ENCODE measurements around the gene KNL1.
A peak's percentile ranks its signal among the peaks of the same experiment; 100 is the strongest.
"Not testable (repeated sequence)": the region's sequence is repeated elsewhere in the genome, so short reads cannot be mapped to it uniquely, and the experiment has no call there.

KNL1 gene

GRCh38 chr15:40569129-40569953 lies 24.7 kb upstream of the KNL1 start, which contains the start of gene RPUSD2:
Gene RPUSD2 (plus strand): TSS chr15:40569299. CDS start chr15:40569338, 39 bp downstream.
- no peaks in the 10 kb centered on the region for H3K9me3 Mint-ChIP-seq
- H3K27me3 Mint-ChIP-seq = no peaks in the 10 kb centered on the region
- peaks cover 27% of the 10 kb centered on the region for H3K36me3 Mint-ChIP-seq (ENCODE audit: low read depth)
- peak within 1 kb of the TSS; percentile 95 for H3K27ac Mint-ChIP-seq
- H3K4me1 Mint-ChIP-seq (ENCODE audit: low read depth) = peaks cover 59% of the 10 kb centered on the region
- peak within 1 kb of the TSS; percentile 98 for H3K4me3 Mint-ChIP-seq

GRCh38 chr15:40575113-40575512 lies 18.9 kb upstream of the KNL1 start:
- Mint-ChIP-seq H3K4me3 (no peak overlapping the region), H3K27me3 (no peaks in the 10 kb centered on the region), H3K4me1 (ENCODE audit: low read depth) (peaks cover 35% of the 10 kb centered on the region), H3K27ac (no peak overlapping the region), H3K36me3 (ENCODE audit: low read depth) (peaks cover 37% of the 10 kb centered on the region), H3K9me3 (no peaks in the 10 kb centered on the region)

GRCh38 chr15:40576914-40577313 lies 17.1 kb upstream of the KNL1 start:
- not testable (repeated sequence) for H3K9me3 Mint-ChIP-seq, H3K27me3 Mint-ChIP-seq, H3K27ac Mint-ChIP-seq, H3K4me3 Mint-ChIP-seq
- peaks cover 19% of the 10 kb centered on the region for H3K4me1 Mint-ChIP-seq (ENCODE audit: low read depth)
- H3K36me3 Mint-ChIP-seq (ENCODE audit: low read depth) = peaks cover 24% of the 10 kb centered on the region

GRCh38 chr15:40578892-40579291 lies 15.2 kb upstream of the KNL1 start:
- H3K27me3 Mint-ChIP-seq = no peaks in the 10 kb centered on the region
- no peak overlapping the region for H3K4me3 Mint-ChIP-seq
- H3K9me3 Mint-ChIP-seq = no peaks in the 10 kb centered on the region
- H3K27ac Mint-ChIP-seq = no peak overlapping the region
- H3K36me3 Mint-ChIP-seq (ENCODE audit: low read depth) = peaks cover 14% of the 10 kb centered on the region
- H3K4me1 Mint-ChIP-seq (ENCODE audit: low read depth) = peaks cover 11% of the 10 kb centered on the region

- not testable (repeated sequence) for H3K27ac Mint-ChIP-seq; H3K4me1 Mint-ChIP-seq (ENCODE audit: low read depth); H3K9me3 Mint-ChIP-seq; H3K36me3 Mint-ChIP-seq (ENCODE audit: low read depth); H3K4me3 Mint-ChIP-seq; H3K27me3 Mint-ChIP-seq
These were observed 12.3 kb upstream of the KNL1 start for GRCh38 chr15:40581796-40582195.

GRCh38 chr15:40582726-40583246 lies 11.3 kb upstream of the KNL1 start:
- Mint-ChIP-seq H3K4me1 (ENCODE audit: low read depth) (no peaks in the 10 kb centered on the region), H3K27me3 (no peaks in the 10 kb centered on the region), H3K36me3 (ENCODE audit: low read depth) (no peaks in the 10 kb centered on the region), H3K4me3 (peak overlapping the region; percentile 38), H3K9me3 (no peaks in the 10 kb centered on the region), H3K27ac (no peak overlapping the region)

GRCh38 chr15:40584191-40584590 lies 9.9 kb upstream of the KNL1 start:
- Mint-ChIP-seq H3K4me3 (no peak overlapping the region), H3K27me3 (no peaks in the 10 kb centered on the region), H3K27ac (no peak overlapping the region), H3K9me3 (no peaks in the 10 kb centered on the region), H3K4me1 (ENCODE audit: low read depth) (no peaks in the 10 kb centered on the region), H3K36me3 (ENCODE audit: low read depth) (no peaks in the 10 kb centered on the region)

- peak overlapping the region; percentile 86 for H3K4me3 Mint-ChIP-seq
- H3K27ac Mint-ChIP-seq = peak overlapping the region; percentile 72
- peaks cover 4% of the 10 kb centered on the region for H3K27me3 Mint-ChIP-seq
- peaks cover 30% of the 10 kb centered on the region for H3K4me1 Mint-ChIP-seq (ENCODE audit: low read depth)
- H3K9me3 Mint-ChIP-seq = no peaks in the 10 kb centered on the region
- no peaks in the 10 kb centered on the region for H3K36me3 Mint-ChIP-seq (ENCODE audit: low read depth)
These were observed 3.4 kb upstream of the KNL1 start for GRCh38 chr15:40590667-40591050.

GRCh38 chr15:40591389-40591788 lies 2.7 kb upstream of the KNL1 start:
- H3K27ac Mint-ChIP-seq = no peak overlapping the region
- no peaks in the 10 kb centered on the region for H3K9me3 Mint-ChIP-seq
- peaks cover 4% of the 10 kb centered on the region for H3K27me3 Mint-ChIP-seq
- no peaks in the 10 kb centered on the region for H3K36me3 Mint-ChIP-seq (ENCODE audit: low read depth)
- H3K4me3 Mint-ChIP-seq = no peak overlapping the region
- H3K4me1 Mint-ChIP-seq (ENCODE audit: low read depth) = peaks cover 30% of the 10 kb centered on the region

- H3K27me3 Mint-ChIP-seq = peaks cover 4% of the 10 kb centered on the region
- peak overlapping the region; percentile 91 for H3K4me3 Mint-ChIP-seq
- H3K4me1 Mint-ChIP-seq (ENCODE audit: low read depth) = peaks cover 30% of the 10 kb centered on the region
- H3K9me3 Mint-ChIP-seq = no peaks in the 10 kb centered on the region
- peak overlapping the region; percentile 96 for H3K27ac Mint-ChIP-seq
- H3K36me3 Mint-ChIP-seq (ENCODE audit: low read depth) = no peaks in the 10 kb centered on the region
These were observed 884 bp upstream of the KNL1 start for GRCh38 chr15:40593165-40593564.

- Mint-ChIP-seq H3K4me3 (peak overlapping the region; percentile 91), H3K36me3 (ENCODE audit: low read depth) (no peaks in the 10 kb centered on the region), H3K9me3 (no peaks in the 10 kb centered on the region), H3K27me3 (peaks cover 4% of the 10 kb centered on the region), H3K4me1 (ENCODE audit: low read depth) (peaks cover 29% of the 10 kb centered on the region), H3K27ac (peak overlapping the region; percentile 96)
These were observed 384 bp downstream of the KNL1 start for GRCh38 chr15:40594429-40594836.

GRCh38 chr15:40595219-40595618 lies 1.2 kb downstream of the KNL1 start:
- Mint-ChIP-seq H3K9me3 (no peaks in the 10 kb centered on the region), H3K27me3 (peaks cover 4% of the 10 kb centered on the region), H3K36me3 (ENCODE audit: low read depth) (no peaks in the 10 kb centered on the region), H3K4me1 (ENCODE audit: low read depth) (peaks cover 24% of the 10 kb centered on the region), H3K27ac (no peak overlapping the region), H3K4me3 (peak overlapping the region; percentile 91)

- H3K36me3 Mint-ChIP-seq (ENCODE audit: low read depth) = no peaks in the 10 kb centered on the region
- H3K27ac Mint-ChIP-seq = no peak overlapping the region
- H3K27me3 Mint-ChIP-seq = peaks cover 4% of the 10 kb centered on the region
- peaks cover 19% of the 10 kb centered on the region for H3K4me1 Mint-ChIP-seq (ENCODE audit: low read depth)
- no peaks in the 10 kb centered on the region for H3K9me3 Mint-ChIP-seq
- H3K4me3 Mint-ChIP-seq = no peak overlapping the region
These were observed 1.7 kb downstream of the KNL1 start for GRCh38 chr15:40595773-40596172.

GRCh38 chr15:40597024-40597423 lies 3.0 kb downstream of the KNL1 start:
- Mint-ChIP-seq H3K4me3 (no peak overlapping the region), H3K4me1 (ENCODE audit: low read depth) (peaks cover 19% of the 10 kb centered on the region), H3K27me3 (peaks cover 4% of the 10 kb centered on the region)

GRCh38 chr15:40598126-40598525 lies 4.1 kb downstream of the KNL1 start:
- H3K27me3 Mint-ChIP-seq = peaks cover 4% of the 10 kb centered on the region
- H3K4me3 Mint-ChIP-seq = no peak overlapping the region
- H3K36me3 Mint-ChIP-seq (ENCODE audit: low read depth) = no peaks in the 10 kb centered on the region
- H3K27ac Mint-ChIP-seq = no peak overlapping the region
- no peaks in the 10 kb centered on the region for H3K9me3 Mint-ChIP-seq
- peaks cover 14% of the 10 kb centered on the region for H3K4me1 Mint-ChIP-seq (ENCODE audit: low read depth)

More at GRCh38 chr15:40597024-40597423, 3.0 kb downstream of the KNL1 start:
- no peaks in the 10 kb centered on the region for H3K36me3 Mint-ChIP-seq (ENCODE audit: low read depth)
- H3K9me3 Mint-ChIP-seq = no peaks in the 10 kb centered on the region
- H3K27ac Mint-ChIP-seq = no peak overlapping the region

GRCh38 chr15:40598672-40599071 lies 4.6 kb downstream of the KNL1 start:
- H3K27me3 Mint-ChIP-seq = peaks cover 4% of the 10 kb centered on the region
- H3K4me3 Mint-ChIP-seq = no peak overlapping the region
- H3K36me3 Mint-ChIP-seq (ENCODE audit: low read depth) = no peaks in the 10 kb centered on the region
- H3K4me1 Mint-ChIP-seq (ENCODE audit: low read depth) = peaks cover 9% of the 10 kb centered on the region
- H3K27ac Mint-ChIP-seq = no peak overlapping the region
- no peaks in the 10 kb centered on the region for H3K9me3 Mint-ChIP-seq

All from stimulated activated naive CD8-positive, alpha-beta T cell treated with anti-CD3 and anti-CD28 coated beads, Interleukin-15, Interleukin-2, amounts not matched to agents 100 ng/mL and 50 ng/mL, for 24 hours (primary cell).